H1 (cell line): ENCODE measurements around the gene TMEM86B. TPM values are rescaled to one million over a fixed set of nuclear protein-coding genes. Genes with fewer than 3 reads are reported as not detected.

Experiments used
- CTCF ChIA-PET: fragments of 300-600 bp; sonication (Branson Sonifier 250); formaldehyde crosslinking; loops from one replicate; lab custom pipeline; 2021; ENCODE audit not compliant: partially characterized antibody; lab: Charles Lee
- POLR2A ChIA-PET: fragments of 300-600 bp; sonication (Branson Sonifier 250); formaldehyde crosslinking; loops from one replicate; lab custom pipeline; 2021; ENCODE audit warnings: inconsistent platforms; ENCODE audit not compliant: partially characterized antibody; lab: Charles Lee
- DNase-seq, 2 experiments: peaks; one replicate each; pipeline versions ENCODE4 v3.0.0 to v3.0.0-alpha.2; 2010 to 2022; ENCODE audit warnings: low spot score in 2 of 2, low read depth in 1 of 2, mixed read lengths in 1 of 2
- FAIRE-seq: peaks from 2 replicates; lab custom pipeline; 2011; peaks lifted over from hg19 to GRCh38; lab: Jason Lieb, UNC
- H2AFZ ChIP-seq: 2 replicates; pipeline ENCODE4 v1.8.1; 2012; ENCODE audit warnings: low read length, inconsistent platforms
- H2AK5ac ChIP-seq: 2 replicates; pipeline ENCODE4 v1.6.1; 2013; ENCODE audit warnings: low read depth, low read length
- H2BK120ac ChIP-seq: replicated peaks from 2 replicates; pipeline ENCODE3; 2013; ENCODE audit warnings: low read depth, low read length, inconsistent platforms
- H2BK12ac ChIP-seq: 2 replicates; pipeline ENCODE4 v1.6.1; 2013; ENCODE audit warnings: low read depth, low read length
- H2BK15ac ChIP-seq: 2 replicates; pipeline ENCODE4 v1.6.1; 2013; ENCODE audit warnings: low read length
- H2BK20ac ChIP-seq: 2 replicates; pipeline ENCODE4 v1.6.1; 2013; ENCODE audit warnings: low read length
- H2BK5ac ChIP-seq: 2 replicates; pipeline ENCODE4 v1.6.1; 2013; ENCODE audit warnings: low read depth, low read length
- H3K14ac ChIP-seq: 2 replicates; pipeline ENCODE4 v1.6.1; 2013; ENCODE audit warnings: inconsistent platforms; ENCODE audit not compliant: insufficient read length
- H3K18ac ChIP-seq: 2 replicates; pipeline ENCODE4 v1.6.1; 2013; ENCODE audit warnings: low read length; ENCODE audit errors: extremely low read depth
- H3K23ac ChIP-seq: 2 replicates; pipeline ENCODE4 v1.6.1; 2013; ENCODE audit warnings: inconsistent platforms; ENCODE audit not compliant: insufficient read length
- H3K23me2 ChIP-seq: 2 replicates; pipeline ENCODE4 v1.6.1; 2013; ENCODE audit warnings: low read depth, low read length
- H3K27ac ChIP-seq: 2 replicates; pipeline ENCODE4 v1.6.1; 2011; ENCODE audit warnings: low read depth, low read length, inconsistent platforms
- H3K27me3 ChIP-seq, 4 experiments: replicated peaks in 1 of 4; 1 replicate in 1 of 4; 2 replicates in 3 of 4; pipeline versions ENCODE4 v1.6.1 to v1.8.1; 2011 to 2013; ENCODE audit warnings: low read length in 3 of 4, mild to moderate bottlenecking in 3 of 4, inconsistent platforms in 2 of 4, mixed read lengths in 2 of 4, moderate library complexity in 1 of 4; ENCODE audit not compliant: control insufficient read depth in 3 of 4, insufficient read depth in 3 of 4; ENCODE audit errors: extremely low read depth in 1 of 4
- H3K36me3 ChIP-seq, 4 experiments: 2 replicates each; pipeline versions ENCODE4 v1.6.1 to v1.8.1; 2011 to 2013; ENCODE audit warnings: mild to moderate bottlenecking in 4 of 4, low read length in 3 of 4, moderate library complexity in 2 of 4, control low read depth in 1 of 4, inconsistent platforms in 1 of 4; ENCODE audit not compliant: insufficient read depth in 4 of 4, control insufficient read depth in 2 of 4
- H3K4ac ChIP-seq: replicated peaks from 2 replicates; pipeline ENCODE3; 2013; ENCODE audit warnings: low read length, low read depth, mixed read lengths, inconsistent platforms; ENCODE audit not compliant: insufficient read length
- H3K4me1 ChIP-seq, 4 experiments: replicated peaks in 1 of 4; 1 replicate in 1 of 4; 2 replicates in 3 of 4; pipeline versions ENCODE4 v1.6.1 to v1.8.1; 2011 to 2013; ENCODE audit warnings: low read length in 3 of 4, inconsistent platforms in 2 of 4, mixed read lengths in 1 of 4; ENCODE audit not compliant: insufficient read depth in 4 of 4, control insufficient read depth in 3 of 4
- H3K4me2 ChIP-seq, 2 experiments: 2 replicates each; pipeline versions ENCODE4 v1.6.1 to v1.8.1; 2011 to 2013; ENCODE audit warnings: low read depth in 2 of 2, low read length in 2 of 2, control low read depth in 1 of 2, inconsistent platforms in 1 of 2, mild to moderate bottlenecking in 1 of 2; ENCODE audit not compliant: insufficient read depth in 1 of 2
- H3K4me3 ChIP-seq, 4 experiments: fragments of 200-600, 300-600 bp in 1 of 4; sonication (generic), shearing (Covaris generic), sonication (Bioruptor Twin) in 1 of 4; 2 replicates each; pipeline versions ENCODE4 v1.5.1 to v1.8.1; 2011 to 2016; ENCODE audit warnings: low read length in 4 of 4, low read depth in 3 of 4, control low read depth in 2 of 4, inconsistent platforms in 2 of 4, mild to moderate bottlenecking in 2 of 4, mixed read lengths in 1 of 4, moderate library complexity in 1 of 4; ENCODE audit not compliant: insufficient read depth in 2 of 4; ENCODE audit errors: extremely low read depth in 1 of 4
- H3K56ac ChIP-seq: replicated peaks from 2 replicates; pipeline ENCODE3; 2013; ENCODE audit warnings: low read depth, mild to moderate bottlenecking, mixed read lengths, low read length, inconsistent platforms; ENCODE audit not compliant: insufficient read length
- H3K79me1 ChIP-seq: 2 replicates; pipeline ENCODE4 v1.6.1; 2013; ENCODE audit warnings: low read depth, low read length, control low read depth
- H3K79me2 ChIP-seq, 2 experiments: 2 replicates each; pipeline versions ENCODE4 v1.6.1 to v1.8.1; 2012 to 2013; ENCODE audit warnings: low read length in 2 of 2, mild to moderate bottlenecking in 2 of 2, inconsistent platforms in 1 of 2; ENCODE audit not compliant: insufficient read depth in 2 of 2, control insufficient read depth in 1 of 2
- H3K9ac ChIP-seq, 4 experiments: replicated peaks in 1 of 4; 1 replicate in 1 of 4; 2 replicates in 3 of 4; pipeline versions ENCODE4 v1.6.1 to v1.8.1; 2011 to 2013; ENCODE audit warnings: low read depth in 3 of 4, low read length in 3 of 4, control low read depth in 2 of 4, mild to moderate bottlenecking in 2 of 4, moderate library complexity in 2 of 4, inconsistent platforms in 1 of 4; ENCODE audit errors: extremely low read depth in 1 of 4
- H3K9me3 ChIP-seq, 2 experiments: 2 replicates each; pipeline versions ENCODE4 v1.6.1 to v1.8.1; 2012 to 2013; ENCODE audit warnings: mild to moderate bottlenecking in 2 of 2, moderate library complexity in 2 of 2, control low read depth in 1 of 2, inconsistent platforms in 1 of 2, low read depth in 1 of 2, low read length in 1 of 2, mixed read lengths in 1 of 2; ENCODE audit not compliant: insufficient read depth in 2 of 2
- H4K20me1 ChIP-seq, 2 experiments: replicated peaks in 1 of 2; 2 replicates each; pipeline versions ENCODE3 to v1.8.1; 2011 to 2013; ENCODE audit warnings: inconsistent platforms in 2 of 2, low read length in 2 of 2, mild to moderate bottlenecking in 1 of 2; ENCODE audit not compliant: insufficient read depth in 2 of 2, control insufficient read depth in 1 of 2
- H4K5ac ChIP-seq: 2 replicates; pipeline ENCODE4 v1.6.1; 2013; ENCODE audit warnings: low read length, low read depth, mixed read lengths, inconsistent platforms; ENCODE audit not compliant: insufficient read length
- H4K8ac ChIP-seq: 2 replicates; pipeline ENCODE4 v1.8.0; 2013; ENCODE audit warnings: mild to moderate bottlenecking, moderate library complexity, low read length, inconsistent platforms; ENCODE audit not compliant: insufficient read depth; ENCODE audit errors: extremely low read depth
- H4K91ac ChIP-seq: replicated peaks from 2 replicates; pipeline ENCODE3; 2013; ENCODE audit warnings: low read length, mixed read lengths, inconsistent platforms; ENCODE audit not compliant: insufficient read length
- BACH1 ChIP-seq: IDR thresholded peaks from 2 replicates; pipeline ENCODE4 v1.6.1; 2012; ENCODE audit warnings: low read length, improper control_type of control experiment
- CBX5 ChIP-seq: fragments of 300-800, 300-1000 bp; sonication (generic); IDR thresholded peaks from 2 replicates; pipeline ENCODE4 v1.7.1; 2016; ENCODE audit warnings: antibody characterized with exemption, low read length, low read depth
- CBX8 ChIP-seq: fragments of 300-800, 300-1000 bp; sonication (generic); IDR thresholded peaks from 2 replicates; pipeline ENCODE4 v1.7.1; 2016; ENCODE audit warnings: low read depth, low read length, borderline replicate concordance
- EGR1 ChIP-seq: IDR thresholded peaks from 2 replicates; pipeline ENCODE4 v1.6.1; 2011; ENCODE audit warnings: low read depth, low read length, borderline replicate concordance
- GTF2F1 ChIP-seq: IDR thresholded peaks from 2 replicates; pipeline ENCODE4 v1.6.1; 2012; ENCODE audit warnings: low read depth, low read length, improper control_type of control experiment, borderline replicate concordance
- KDM5A ChIP-seq: fragments of 200-600 bp; IDR thresholded peaks from 2 replicates; pipeline ENCODE4 v1.7.1; 2012; ENCODE audit warnings: mild to moderate bottlenecking, low read length, inconsistent platforms, mixed read lengths
- POLR2AphosphoS5 ChIP-seq: IDR thresholded peaks from 2 replicates; pipeline ENCODE4 v1.6.1; 2011; ENCODE audit warnings: low read depth, low read length
- TAF1 ChIP-seq: IDR thresholded peaks from 2 replicates; pipeline ENCODE4 v1.6.1; 2011; ENCODE audit warnings: mild to moderate bottlenecking, low read depth, low read length
- TCF12 ChIP-seq: IDR thresholded peaks from 2 replicates; pipeline ENCODE4 v1.6.1; 2011; ENCODE audit warnings: low read depth, mild to moderate bottlenecking, low read length
- WGBS, 2 experiments: shearing (Covaris generic) in 1 of 2; methylation state at CpG; one replicate each; pipeline versions ENCODE4 v1.1.6 to v1.1.7; 2013 to 2015; ENCODE audit warnings: low lambda C conversion rate in 2 of 2, mixed read lengths in 2 of 2, inconsistent platforms in 1 of 2, low coverage in 1 of 2, missing lambda C conversion rate in 1 of 2; ENCODE audit not compliant: insufficient replicate concordance in 2 of 2, insufficient coverage in 1 of 2, insufficient read length in 1 of 2; ENCODE audit errors: extremely low coverage in 1 of 2, missing lambda C conversion rate in 1 of 2; 5-methylcytosine and 5-hydroxymethylcytosine counted together
- polyA plus RNA-seq, 7 experiments: library from polyadenylated mRNA; depleted of rRNA in 3 of 7; stranded (reverse) in 5 of 7; unstranded in 2 of 7; fragments of >200 nt in 5 of 7; fragments of 200-250 nt in 2 of 7; gene quantifications; 1 replicate in 5 of 7; 2 replicates in 1 of 7; 4 replicates in 1 of 7; pipeline versions ENCODE4 v1.2.1 to v1.2.3, GENCODE V29; 2011 to 2013; ENCODE audit warnings: missing spikeins in 2 of 7, mixed read lengths in 2 of 7
- total RNA-seq: library from RNA; stranded (reverse); fragmentation: NEBNext Ultra II Directional; extraction: Animal tissue kit (Norgen Biotek cat#: 25700); gene quantifications from 2 replicates; pipeline ENCODE4 v1.2.1, GENCODE V29; 2021

The TMEM86B gene
- total and polyA plus RNA-seq, 2 of the 8 experiments (the other 6 are each of a cell fraction or from before 2014, with no cell fraction given), result 2.0 to 2.9 TPM

DNA sequence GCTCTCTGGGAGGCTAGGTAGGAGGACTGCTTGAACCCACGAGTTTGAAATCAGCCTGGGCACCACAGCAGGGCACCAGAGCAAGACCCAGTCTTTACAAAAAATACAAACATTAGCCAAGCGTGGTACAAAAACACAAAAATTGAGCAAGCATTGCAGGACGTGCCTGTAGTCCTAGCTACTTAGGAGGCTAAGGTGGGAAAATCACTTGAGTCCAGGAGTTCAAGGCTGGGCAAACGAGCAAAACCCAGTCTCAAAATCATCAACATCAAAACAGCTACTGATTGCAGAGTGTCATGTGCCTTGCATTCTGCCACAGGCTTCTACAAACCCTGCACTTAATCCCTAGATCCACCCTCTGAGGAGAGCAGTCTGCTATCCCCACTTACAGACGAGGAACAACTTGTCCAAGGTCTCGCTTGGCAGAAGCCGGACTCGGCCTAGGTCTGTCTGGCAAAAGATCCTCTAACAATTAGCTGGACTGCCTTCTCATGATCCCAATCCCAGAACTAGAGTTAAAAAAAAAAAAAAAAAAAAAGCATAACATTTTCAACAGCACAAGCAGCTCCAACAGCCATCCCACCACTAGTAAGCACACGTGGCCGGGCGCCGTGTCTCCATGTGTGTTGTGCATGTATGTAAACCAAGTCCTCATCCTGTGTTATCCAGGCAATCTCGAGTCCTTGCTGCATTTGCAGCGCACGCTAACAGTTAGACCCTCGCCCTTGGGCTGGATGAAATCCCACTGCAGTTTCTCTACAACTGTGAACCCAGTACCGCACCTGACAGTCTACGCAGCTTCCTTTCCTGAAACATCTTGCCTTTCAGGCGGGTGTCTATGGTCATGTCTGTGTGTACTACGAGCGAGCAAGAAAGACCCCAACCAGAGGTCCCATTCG lies 28.2 kb upstream of the TMEM86B start:
- CTCF ChIA-PET, result interaction anchor here (1.1 to 4.7 kb wide), 6 partner anchors 9 to 162 kb away, joined by 3 to 32 read pairs (median 4); no protein-coding TSS in a partner anchor
- Histone ChIP-seq H3K4me2 (peak overlapping the region; percentile 78 to 84; a peak in 3 of 4 replicates), H3K14ac (no peak overlapping the region), H4K8ac (peak overlapping the region; percentile 23; the same call in 1 of the 2 replicates), H3K4me3 (peak overlapping the region in 3 of 4 experiments; percentile 79 to 84 (median 81); a peak in 4 of 8 replicates), H3K27ac (no peak overlapping the region), H3K36me3 (no peaks in the 10 kb centered on the region), H2AK5ac (no peak overlapping the region), H4K20me1 (peaks cover 31 to 37% of the 10 kb centered on the region in 2 experiments), H3K18ac (no peak overlapping the region), H3K27me3 (no peaks in the 10 kb centered on the region), H3K79me2 (peaks cover 12 to 67% of the 10 kb centered on the region in 2 experiments), H2BK5ac (no peak overlapping the region), H3K79me1 (peaks cover 22% of the 10 kb centered on the region), H3K9me3 (no peaks in the 10 kb centered on the region), H3K4ac (no peak overlapping the region), H2BK12ac (no peak overlapping the region), H3K4me1 (peaks cover 4 to 25% (median 16%) of the 10 kb centered on the region in 4 experiments; a peak in 6 of 7 replicates), H3K23me2 (peaks cover 13% of the 10 kb centered on the region; the same call in 1 of the 2 replicates), H3K56ac (no peak overlapping the region), H2BK20ac (no peak overlapping the region), H2BK15ac (no peak overlapping the region), H2BK120ac (no peak overlapping the region), H2AFZ (no peak overlapping the region), H4K5ac (no peak overlapping the region), H4K91ac (no peak overlapping the region), H3K9ac (no peak overlapping the region), H3K23ac (no peak overlapping the region)
- FAIRE-seq, result no peak
- no peak for DNase-seq
- WGBS, 2 experiments, result 86% methylated on average over 22 of the region's 22 CpGs; no CpG with 5 or more reads in 1 of the 2 experiments
- TF ChIP-seq BACH1 (no peak), EGR1 (no peak), GTF2F1 (no peak), CBX5 (no peak), TAF1 (no peak), TCF12 (no peak), POLR2AphosphoS5 (no peak), KDM5A (no peak), CBX8 (no peak)
- POLR2A ChIA-PET, result interaction anchor here (1.0 to 5.0 kb wide), 8 partner anchors 13 to 150 kb away, joined by 3 to 23 read pairs (median 3); partner anchors contain the start of genes HSPBP1 and UBE2S
